Anterior cingulate cortex (tissue), 58 donors: ENCODE measurements around the gene ATP2A1.
"Not testable (repeated sequence)": the region's sequence is repeated elsewhere in the genome, so short reads cannot be mapped to it uniquely, and the experiment has no call there.

Experiments used
- DNase-seq, 58 donors: peaks; one replicate each; lab custom pipeline; 2025; lab: John Stamatoyannopoulos, UW

The ATP2A1 gene

GRCh38 chr16:28879841-28880588 lies 1.7 kb downstream of the ATP2A1 start:
- peak; percentile 31 to 87 (median 78) for DNase-seq

GRCh38 chr16:28880589-28880915 lies 2.3 kb downstream of the ATP2A1 start:
- DNase-seq: no peak

DNA sequence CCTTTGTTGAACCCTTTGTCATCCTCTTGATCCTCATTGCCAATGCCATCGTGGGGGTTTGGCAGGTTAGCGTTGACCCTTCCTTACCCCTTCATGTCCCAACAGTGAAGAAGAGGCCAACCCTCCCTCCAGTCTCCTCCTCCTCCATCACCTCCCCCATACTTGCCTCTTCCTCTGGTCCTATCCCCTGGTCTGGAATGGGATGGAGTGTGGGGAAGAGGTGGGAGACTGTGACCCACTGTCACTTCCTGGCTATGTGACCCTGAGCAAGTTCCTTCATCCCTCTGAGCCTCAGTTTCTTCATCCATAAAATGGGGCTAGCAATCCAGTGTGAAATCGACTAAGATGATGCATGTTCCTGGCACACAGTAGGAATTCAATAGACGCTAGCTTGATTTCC lies 2.7 kb downstream of the ATP2A1 start:
- DNase-seq: no peak

DNA sequence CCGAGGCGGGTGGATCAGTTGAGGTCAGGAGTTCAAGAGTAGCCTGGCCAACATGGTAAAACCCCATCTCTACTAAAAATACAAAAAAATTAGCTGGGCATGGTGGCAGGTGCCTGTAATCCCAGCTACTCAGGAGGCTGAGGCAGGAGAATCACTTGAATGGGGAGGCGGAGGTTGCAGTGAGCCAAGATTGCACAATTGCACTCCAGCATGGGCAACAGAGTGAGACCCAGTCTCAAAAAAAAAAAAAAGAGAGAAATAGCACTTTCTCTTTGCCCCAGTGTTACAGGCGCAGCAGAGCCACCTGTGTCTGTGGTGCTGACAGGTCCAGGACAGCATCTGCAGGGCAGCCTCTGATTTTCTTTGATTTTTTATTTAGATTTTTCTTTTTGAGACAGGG lies 3.3 kb downstream of the ATP2A1 start:
- not testable (repeated sequence) for DNase-seq

GRCh38 chr16:28882551-28883160 lies 4.4 kb downstream of the ATP2A1 start:
- DNase-seq: no peak

DNA sequence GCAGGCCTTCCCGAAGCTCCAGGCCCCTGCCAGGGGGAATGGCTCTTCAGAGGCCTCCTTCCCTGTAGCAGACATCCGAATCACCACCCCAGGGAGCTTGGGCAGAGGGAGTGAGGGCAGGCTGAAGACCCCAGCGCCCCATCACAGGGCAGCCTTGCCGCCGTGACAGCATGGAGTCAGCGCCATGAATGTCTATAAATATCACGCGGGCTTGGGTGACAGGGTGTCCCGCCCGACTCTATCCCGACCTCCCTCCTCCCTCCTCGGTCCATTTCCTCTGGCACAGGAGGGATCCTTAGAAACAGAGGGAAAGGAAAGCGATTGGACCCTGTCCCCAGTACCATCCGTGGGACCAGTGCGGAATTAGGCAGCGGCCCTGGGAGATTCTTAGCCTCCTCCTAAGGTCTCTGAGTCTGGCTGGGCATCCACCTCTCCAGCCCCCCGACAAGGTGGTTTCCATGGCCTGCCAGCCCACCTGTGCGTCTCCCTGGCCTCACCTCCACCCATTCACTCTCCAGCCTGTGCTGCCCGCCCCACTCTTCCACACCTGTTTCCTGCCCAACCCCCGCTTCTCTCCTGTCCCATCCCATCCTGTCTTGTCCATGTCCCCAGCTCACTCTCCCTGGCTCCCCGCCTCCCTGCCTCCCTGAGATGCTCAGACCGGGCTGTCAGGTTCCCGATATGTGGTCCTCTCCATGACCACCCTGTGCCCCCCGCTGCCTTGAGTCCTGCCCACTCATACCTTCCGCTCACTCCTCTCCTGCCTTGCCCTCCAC lies 5.1 kb downstream of the ATP2A1 start:
- DNase-seq: no peak

- DNase-seq: no peak
These were observed 5.8 kb downstream of the ATP2A1 start for GRCh38 chr16:28884045-28884444.

GRCh38 chr16:28886945-28887344 lies 8.7 kb downstream of the ATP2A1 start:
- no peak for DNase-seq

- DNase-seq: not testable (repeated sequence)
These were observed 12.1 kb downstream of the ATP2A1 start for GRCh38 chr16:28890355-28890754.

- no peak for DNase-seq
These were observed 13.9 kb downstream of the ATP2A1 start for GRCh38 chr16:28891964-28892890.

GRCh38 chr16:28893291-28893690 lies 15.0 kb downstream of the ATP2A1 start:
- no peak for DNase-seq

DNA sequence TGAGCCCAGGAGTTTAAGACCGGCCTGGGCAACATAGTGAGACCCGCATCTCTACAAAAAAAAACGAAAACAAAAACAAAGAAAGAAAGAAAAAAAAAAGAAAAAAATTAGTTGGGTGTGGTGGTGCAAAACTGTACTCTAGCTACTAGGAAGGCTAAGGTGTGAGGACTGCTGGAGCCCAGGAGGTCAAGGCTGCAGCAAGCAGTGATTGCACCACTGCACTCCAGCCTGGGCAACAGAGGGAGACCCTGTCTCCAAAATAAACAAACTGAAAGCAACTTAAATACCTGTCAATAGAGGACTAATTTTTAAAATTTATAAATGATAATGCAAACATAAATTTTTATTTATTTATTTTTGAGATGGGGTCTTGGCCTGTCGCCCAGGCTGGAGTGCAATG lies 17.3 kb downstream of the ATP2A1 start:
- DNase-seq: no peak

DNA sequence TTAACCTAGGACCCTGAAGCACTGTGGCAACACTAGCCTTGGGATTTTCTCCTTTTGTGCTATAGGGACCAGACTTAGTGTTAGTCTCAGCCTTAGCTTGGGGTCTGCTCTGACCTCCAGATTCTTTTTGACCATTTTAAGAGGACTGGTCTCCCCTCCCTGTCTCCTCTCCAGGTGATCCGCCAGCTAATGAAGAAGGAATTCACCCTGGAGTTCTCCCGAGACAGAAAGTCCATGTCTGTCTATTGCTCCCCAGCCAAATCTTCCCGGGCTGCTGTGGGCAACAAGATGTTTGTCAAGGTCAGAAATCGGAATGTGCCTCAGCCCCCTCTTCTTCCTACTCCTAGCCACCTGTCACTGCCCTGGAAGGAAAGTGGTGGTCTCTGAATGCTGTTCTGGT lies 19.5 kb downstream of the ATP2A1 start:
- no peak for DNase-seq

GRCh38 chr16:28898266-28898665 lies 20.0 kb downstream of the ATP2A1 start:
- DNase-seq: no peak

DNA sequence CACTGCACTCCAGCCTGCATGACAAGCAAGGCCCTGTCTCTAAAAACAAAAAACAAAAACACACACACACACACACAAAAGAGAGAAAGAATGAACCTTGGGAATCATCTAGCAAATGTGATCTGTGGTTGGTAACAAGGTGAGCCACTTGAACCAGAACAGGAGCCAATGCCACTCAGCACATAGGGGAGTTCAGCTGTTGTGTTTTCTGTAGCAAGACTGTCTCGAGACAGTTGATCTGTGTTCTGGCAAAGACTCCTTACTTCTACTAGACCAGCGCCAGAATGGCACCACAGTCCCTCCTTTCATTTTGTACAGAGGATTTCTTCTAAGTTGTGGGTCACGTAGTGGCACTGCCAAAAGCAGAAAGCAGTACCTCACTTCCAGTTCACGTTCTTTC lies 20.7 kb downstream of the ATP2A1 start:
- no peak for DNase-seq

DNA sequence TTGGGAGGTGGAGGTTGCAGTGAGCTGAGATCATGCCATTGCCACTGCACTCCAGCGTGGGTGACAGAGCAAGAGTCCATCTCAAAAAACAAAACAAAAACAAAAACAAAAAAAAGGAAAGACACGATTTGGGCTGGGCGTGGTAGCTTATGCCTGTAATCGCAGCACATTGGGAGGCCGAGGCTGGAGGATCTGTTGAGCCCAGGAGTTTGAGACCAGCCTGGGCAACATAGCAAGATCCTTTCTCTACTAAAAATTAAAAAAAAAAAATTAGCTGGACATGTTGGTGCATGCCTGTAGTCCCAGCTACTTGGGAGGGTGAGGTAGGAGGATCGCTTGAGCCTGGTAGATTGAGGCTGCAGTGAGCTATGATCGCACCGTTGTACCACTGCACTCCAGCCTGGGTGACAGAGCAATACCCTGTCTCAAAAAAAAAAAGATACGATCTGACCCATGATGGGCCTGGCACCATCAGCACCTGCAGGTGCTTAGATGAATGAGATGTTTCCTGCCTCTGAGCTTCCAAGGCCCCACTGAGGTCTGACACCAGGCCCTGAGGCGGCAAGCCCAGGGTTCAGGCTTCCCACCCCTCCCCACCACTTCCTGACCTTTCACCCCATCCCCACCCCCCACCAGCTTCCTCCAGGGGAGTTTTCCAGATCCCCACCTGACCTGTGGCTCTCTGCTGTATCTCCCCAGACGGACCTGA lies 21.7 kb downstream of the ATP2A1 start:
- no peak for DNase-seq

GRCh38 chr16:28900601-28901000 lies 22.3 kb downstream of the ATP2A1 start:
- DNase-seq: no peak

DNA sequence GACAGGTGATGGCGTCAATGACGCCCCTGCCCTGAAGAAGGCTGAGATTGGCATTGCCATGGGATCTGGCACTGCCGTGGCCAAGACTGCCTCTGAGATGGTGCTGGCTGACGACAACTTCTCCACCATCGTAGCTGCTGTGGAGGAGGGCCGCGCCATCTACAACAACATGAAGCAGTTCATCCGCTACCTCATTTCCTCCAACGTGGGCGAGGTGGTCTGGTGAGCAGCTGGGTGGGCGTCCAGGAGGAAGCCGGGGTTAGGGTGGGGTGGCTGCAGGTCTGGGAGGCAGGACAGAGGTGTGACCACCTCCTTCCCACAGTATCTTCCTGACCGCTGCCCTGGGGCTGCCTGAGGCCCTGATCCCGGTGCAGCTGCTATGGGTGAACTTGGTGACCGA lies 23.6 kb downstream of the ATP2A1 start:
- no peak for DNase-seq

DNA sequence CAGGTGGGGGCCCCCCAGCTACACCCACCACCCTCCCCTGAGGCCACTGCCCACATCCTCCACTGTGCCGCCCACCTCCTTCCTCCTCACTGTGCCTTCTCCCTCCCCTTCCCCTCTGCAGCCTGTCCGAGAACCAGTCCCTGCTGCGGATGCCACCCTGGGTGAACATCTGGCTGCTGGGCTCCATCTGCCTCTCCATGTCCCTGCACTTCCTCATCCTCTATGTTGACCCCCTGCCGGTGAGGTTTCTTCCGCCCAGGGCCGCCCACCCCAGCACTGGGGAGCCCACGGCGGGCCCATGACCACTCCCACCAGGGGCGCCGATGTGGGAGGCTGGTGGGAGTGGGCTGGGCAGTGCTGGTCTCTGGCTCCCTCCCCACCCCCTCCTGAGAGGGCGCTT lies 24.6 kb downstream of the ATP2A1 start:
- no peak for DNase-seq
